HCT116 (cell line): ENCODE data around the gene BLID. TPM values are rescaled to one million over a fixed set of nuclear protein-coding genes. Genes with fewer than 3 reads are reported as not detected.

Experiments
- ATAC-seq: fragments of 200-7000 bp; cut with Tn5 transposase; 2 replicates; pipeline ENCODE4 v1.9.1; 2020; ENCODE audit warnings: mild to moderate bottlenecking, moderate library complexity
- BruUV-seq: library from RNA; stranded (reverse); fragments of 400-500 nt; replicated peaks from 2 replicates; lab custom pipeline; 2021; lab: Mats Ljungman, UMichigan
- CTCF ChIA-PET: fragments of 300-600 bp; sonication (Branson Sonifier 250); formaldehyde crosslinking; loops from one replicate; lab custom pipeline; 2021; ENCODE audit warnings: antibody characterized with exemption; lab: Charles Lee
- POLR2A ChIA-PET: fragments of 300-600, 350-600 bp; sonication (Branson Sonifier 250); formaldehyde crosslinking; loops from one replicate; lab custom pipeline; 2021; ENCODE audit warnings: antibody characterized with exemption; lab: Charles Lee
- RAD21 ChIA-PET, 2 experiments: fragments of 300-600 bp; sonication (Branson Sonifier 250); formaldehyde crosslinking; loops; one replicate each; lab custom pipeline; 2023; ENCODE audit warnings: low total read pairs in 2 of 2; ENCODE audit not compliant: uncharacterized antibody in 2 of 2, unreplicated experiment in 2 of 2, low non-redundant PET in 1 of 2; lab: Charles Lee
- DNase-seq: peaks from one replicate; pipeline ENCODE4 v3.0.0-alpha.2; 2010; ENCODE audit warnings: low read depth, low spot score
- H2AFZ ChIP-seq: fragments of 200-600 bp; shearing (Covaris generic), sonication (generic); 2 replicates; pipeline ENCODE4 v1.6.1; 2017; ENCODE audit warnings: low read depth, mixed run types, mixed read lengths, antibody characterized with exemption, low read length; ENCODE audit not compliant: poor library complexity, severe bottlenecking
- H3K27ac ChIP-seq: 2 replicates; pipeline ENCODE4 v1.5.1; 2012; ENCODE audit warnings: low read depth, low read length
- H3K27me3 ChIP-seq: fragments of 200-600 bp; sonication (generic); 2 replicates; pipeline ENCODE4 v1.6.1; 2016; ENCODE audit warnings: mixed run types, low read length, mixed read lengths; ENCODE audit not compliant: insufficient read depth
- H3K36me3 ChIP-seq, 2 experiments: fragments of 200-500 bp in 1 of 2; fragments of 200-600 bp in 1 of 2; sonication (Bioruptor generic) in 1 of 2; sonication (generic) in 1 of 2; 2 replicates each; pipeline versions ENCODE4 v1.5.1 to v1.6.1; 2014 to 2016; ENCODE audit warnings: low read length in 2 of 2, inconsistent platforms in 1 of 2, mixed read lengths in 1 of 2, mixed run types in 1 of 2; ENCODE audit not compliant: insufficient read depth in 2 of 2, control insufficient read depth in 1 of 2
- H3K4me1 ChIP-seq, 2 experiments: fragments of 200-600 bp in 1 of 2; sonication (generic) in 1 of 2; 2 replicates each; pipeline versions ENCODE4 v1.5.1 to v1.6.1; 2012 to 2017; ENCODE audit warnings: low read length in 2 of 2, inconsistent platforms in 1 of 2, mild to moderate bottlenecking in 1 of 2, mixed read lengths in 1 of 2, mixed run types in 1 of 2, moderate library complexity in 1 of 2; ENCODE audit not compliant: insufficient read depth in 2 of 2, control insufficient read depth in 1 of 2
- H3K4me2 ChIP-seq: fragments of 200-600 bp; sonication (generic); 2 replicates; pipeline ENCODE4 v1.6.1; 2017; ENCODE audit warnings: mixed run types, low read length, mixed read lengths
- H3K4me3 ChIP-seq, 2 experiments: fragments of 200-600 bp in 1 of 2; sonication (generic) in 1 of 2; replicated peaks in 1 of 2; 2 replicates each; pipeline ENCODE4 v1.5.1; 2011 to 2016; ENCODE audit warnings: low read length in 2 of 2, control low read depth in 1 of 2, low read depth in 1 of 2, mild to moderate bottlenecking in 1 of 2, mixed read lengths in 1 of 2, mixed run types in 1 of 2
- H3K79me2 ChIP-seq: fragments of 200-600 bp; sonication (generic); 2 replicates; pipeline ENCODE4 v1.6.1; 2017; ENCODE audit warnings: mild to moderate bottlenecking, mixed run types, low read length, moderate library complexity, mixed read lengths; ENCODE audit not compliant: insufficient read depth
- H3K9ac ChIP-seq: fragments of 200-600 bp; sonication (generic); 2 replicates; pipeline ENCODE4 v1.6.1; 2016; ENCODE audit warnings: low read length, mixed read lengths
- H3K9me2 ChIP-seq: fragments of 200-600 bp; sonication (generic), shearing (Covaris generic); 2 replicates; pipeline ENCODE4 v1.6.1; 2017; ENCODE audit warnings: mixed run types, mild to moderate bottlenecking, moderate library complexity; ENCODE audit not compliant: insufficient read depth
- H3K9me3 ChIP-seq, 2 experiments: fragments of 200-500 bp in 1 of 2; fragments of 200-600 bp in 1 of 2; sonication (Bioruptor generic) in 1 of 2; sonication (generic) in 1 of 2; 2 replicates each; pipeline ENCODE4 v1.6.1; 2014 to 2017; ENCODE audit warnings: low read length in 2 of 2, mixed read lengths in 2 of 2, inconsistent platforms in 1 of 2, low read depth in 1 of 2, mild to moderate bottlenecking in 1 of 2, mixed run types in 1 of 2, moderate library complexity in 1 of 2; ENCODE audit not compliant: control insufficient read depth in 1 of 2, insufficient read depth in 1 of 2
- H4K20me1 ChIP-seq: fragments of 200-600 bp; sonication (generic), shearing (Covaris generic); 2 replicates; pipeline ENCODE4 v1.6.1; 2017; ENCODE audit warnings: mixed run types, mild to moderate bottlenecking, moderate library complexity; ENCODE audit not compliant: insufficient read depth
- ATF3 ChIP-seq: IDR thresholded peaks from 2 replicates; pipeline ENCODE4 v1.6.1; 2012
- EZH2 ChIP-seq: fragments of 200-600 bp; sonication (generic); IDR thresholded peaks from 2 replicates; pipeline ENCODE4 v1.6.1; 2017; ENCODE audit warnings: antibody characterized with exemption, mixed run types
- JUND ChIP-seq: IDR thresholded peaks from 2 replicates; pipeline ENCODE4 v1.6.1; 2012
- SIN3A ChIP-seq: IDR thresholded peaks from 2 replicates; pipeline ENCODE4 v1.6.1; 2012; ENCODE audit warnings: low read depth
- TCF7L2 ChIP-seq: IDR thresholded peaks from 2 replicates; pipeline ENCODE4 v1.7.0; 2011; ENCODE audit warnings: borderline replicate concordance, inconsistent platforms; ENCODE audit not compliant: insufficient read depth, insufficient read length; ENCODE audit errors: extremely low read depth
- ZBTB33 ChIP-seq: IDR thresholded peaks from 2 replicates; pipeline ENCODE4 v1.6.1; 2011; ENCODE audit warnings: mild to moderate bottlenecking, low read length, moderate library complexity; ENCODE audit not compliant: insufficient replicate concordance; ENCODE audit errors: extremely low read depth
- ZFX ChIP-seq: fragments of 450-650 bp; IDR thresholded peaks from 2 replicates; pipeline ENCODE4 v1.6.1; 2017
- intact Hi-C: fragments of 100-400 bp; cut with micrococcal nuclease; formaldehyde crosslinking; loops from 2 replicates; pipeline ENCODE4 v1.10.0; 2022
- total RNA-seq: library from RNA; stranded (reverse); gene quantifications from one replicate; pipeline ENCODE4 v1.2.1, GENCODE V29; 2021; ENCODE audit not compliant: unreplicated experiment
- TF ChIP-seq, protein P1 (sequence below), 3 experiments: fragments of 200-600 bp in 1 of 3; sonication (generic) in 1 of 3; IDR thresholded peaks in 2 of 3; conservative IDR thresholded peaks in 1 of 3; 2 replicates each; pipeline ENCODE4 v1.5.1; 2012 to 2017; ENCODE audit warnings: low read depth in 2 of 3, low read length in 2 of 3, antibody characterized with exemption in 1 of 3, borderline replicate concordance in 1 of 3, control low read depth in 1 of 3, mild to moderate bottlenecking in 1 of 3, mixed read lengths in 1 of 3, mixed run types in 1 of 3, moderate library complexity in 1 of 3; ENCODE audit not compliant: insufficient read depth in 1 of 3

The BLID gene
- total RNA-seq, 1 experiment from 2014 or later = 8.9 TPM

DNA sequence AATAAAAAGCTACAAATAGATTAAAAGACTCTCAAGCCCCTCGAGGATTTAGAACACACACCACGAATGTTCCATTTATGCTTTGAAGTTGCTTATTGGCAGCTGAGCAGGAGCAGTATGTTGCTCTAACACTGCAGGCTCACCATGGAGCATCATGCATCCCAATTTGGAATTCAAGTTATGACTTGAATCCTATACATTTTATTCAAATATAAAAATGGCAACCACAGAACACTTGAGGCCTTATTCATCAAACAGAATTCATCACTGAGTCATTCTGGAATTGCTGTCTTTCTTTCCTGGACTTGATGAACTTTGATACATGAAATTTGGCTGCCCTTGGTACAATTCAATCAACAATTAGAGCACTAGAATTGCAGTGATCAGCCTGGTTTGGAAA, 24.5 kb upstream of the BLID start (continued):
- TF ChIP-seq, protein P1, sequence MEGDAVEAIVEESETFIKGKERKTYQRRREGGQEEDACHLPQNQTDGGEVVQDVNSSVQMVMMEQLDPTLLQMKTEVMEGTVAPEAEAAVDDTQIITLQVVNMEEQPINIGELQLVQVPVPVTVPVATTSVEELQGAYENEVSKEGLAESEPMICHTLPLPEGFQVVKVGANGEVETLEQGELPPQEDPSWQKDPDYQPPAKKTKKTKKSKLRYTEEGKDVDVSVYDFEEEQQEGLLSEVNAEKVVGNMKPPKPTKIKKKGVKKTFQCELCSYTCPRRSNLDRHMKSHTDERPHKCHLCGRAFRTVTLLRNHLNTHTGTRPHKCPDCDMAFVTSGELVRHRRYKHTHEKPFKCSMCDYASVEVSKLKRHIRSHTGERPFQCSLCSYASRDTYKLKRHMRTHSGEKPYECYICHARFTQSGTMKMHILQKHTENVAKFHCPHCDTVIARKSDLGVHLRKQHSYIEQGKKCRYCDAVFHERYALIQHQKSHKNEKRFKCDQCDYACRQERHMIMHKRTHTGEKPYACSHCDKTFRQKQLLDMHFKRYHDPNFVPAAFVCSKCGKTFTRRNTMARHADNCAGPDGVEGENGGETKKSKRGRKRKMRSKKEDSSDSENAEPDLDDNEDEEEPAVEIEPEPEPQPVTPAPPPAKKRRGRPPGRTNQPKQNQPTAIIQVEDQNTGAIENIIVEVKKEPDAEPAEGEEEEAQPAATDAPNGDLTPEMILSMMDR (IDR thresholded peaks at IDR 0.05 in 2 of 3, conservative IDR thresholded peaks at IDR 0.05 in 1 of 3; ENCODE audit: borderline replicate concordance in 1 of 3, insufficient read depth in 1 of 3, low read depth in 2 of 3, low read length in 2 of 3) = no peak
- no peak for TF ChIP-seq EZH2
- peak; percentile 85 for TF ChIP-seq JUND
- no peak for TF ChIP-seq ZFX

GRCh38 chr11:122139595-122139866, 23.5 kb upstream of the BLID start:
- Histone ChIP-seq H3K27me3 (no peaks in the 10 kb centered on the region), H3K9me3 (no peaks in the 10 kb centered on the region), H3K4me2 (peak overlapping the region; percentile 61), H4K20me1 (no peaks in the 10 kb centered on the region), H3K4me3 (no peak overlapping the region), H3K4me1 (peaks cover 81 to 100% of the 10 kb centered on the region in 2 experiments), H3K79me2 (peaks cover 100% of the 10 kb centered on the region), H3K9ac (peak overlapping the region; percentile 61), H3K9me2 (no peaks in the 10 kb centered on the region), H3K36me3 (peaks cover 0 to 24% of the 10 kb centered on the region in 2 experiments; a peak in 2 of 4 replicates), H2AFZ (no peak overlapping the region), H3K27ac (peak overlapping the region; percentile 95)
- ATAC-seq (no peak), DNase-seq (no peak)
- ChIA-PET RAD21 (no interaction called here), POLR2A (interaction anchor here (1.1 to 3.2 kb wide), 4 partner anchors 10 to 54 kb away, joined by 3 to 11 read pairs (median 6); no protein-coding TSS in a partner anchor), CTCF (interaction anchor here (1.0 to 1.2 kb wide), 2 partner anchors 25 to 31 kb away, joined by 4 to 5 read pairs; no protein-coding TSS in a partner anchor)
- BruUV-seq = no TSS peak
- TF ChIP-seq TCF7L2 (no peak), ZBTB33 (no peak), SIN3A (peak; percentile 14; the same call in 1 of the 2 replicates), ATF3 (no peak)
- intact Hi-C loops = loop anchor here (5.0 kb wide), 2 partner anchors 43 to 63 kb away; no protein-coding TSS in a partner anchor
